Measurements from ENCODE around the gene LYPD1.

GRCh38 chr2:132607426-132608090 is 62.4 kb downstream of the LYPD1 start:
- TF ChIP-seq POLR2A (IDR thresholded peaks at IDR 0.05; ENCODE audit: low read length) = no peak
- TF ChIP-seq GATA1 (IDR thresholded peaks at IDR 0.05; ENCODE audit: low read depth, low read length) = no peak

All from erythroblast (primary cell).